GM12878 (cell line): ENCODE data around the gene HESX1.

Source experiments
- EGR1 ChIP-seq, 2 experiments: IDR thresholded peaks; 1 replicate in 1 of 2; 2 replicates in 1 of 2; pipeline ENCODE4 v1.6.1; 2011 to 2012; ENCODE audit warnings: low read depth in 2 of 2, low read length in 2 of 2, borderline replicate concordance in 1 of 2, mild to moderate bottlenecking in 1 of 2, moderate library complexity in 1 of 2
- EP300 ChIP-seq, 2 experiments: fragments of 150-350 bp in 1 of 2; IDR thresholded peaks; 2 replicates each; pipeline ENCODE4 v1.6.1; 2011 to 2012; ENCODE audit warnings: low read depth in 2 of 2, low read length in 2 of 2, borderline replicate concordance in 1 of 2, improper control_type of control experiment in 1 of 2, inconsistent platforms in 1 of 2; ENCODE audit not compliant: control insufficient read depth in 1 of 2
- EZH2 ChIP-seq: IDR thresholded peaks from 2 replicates; pipeline ENCODE4 v1.6.1; 2012; ENCODE audit warnings: low read depth, mild to moderate bottlenecking, control low read depth, inconsistent platforms, low read length, borderline replicate concordance; ENCODE audit not compliant: control insufficient read depth
- JUND ChIP-seq: IDR thresholded peaks from 2 replicates; pipeline ENCODE4 v1.6.1; 2012; ENCODE audit warnings: low read depth, mild to moderate bottlenecking, low read length, improper control_type of control experiment, moderate library complexity
- SRF ChIP-seq, 2 experiments: IDR thresholded peaks; 2 replicates each; pipeline ENCODE4 v1.6.1; 2011; ENCODE audit warnings: low read depth in 2 of 2, low read length in 2 of 2, mild to moderate bottlenecking in 1 of 2, moderate library complexity in 1 of 2
- TAF1 ChIP-seq: IDR thresholded peaks from 2 replicates; pipeline ENCODE4 v1.6.1; 2011; ENCODE audit warnings: mild to moderate bottlenecking, low read depth, low read length, borderline replicate concordance
- ZNF274 ChIP-seq: IDR thresholded peaks from one replicate; pipeline ENCODE4 v1.8.0; 2011; ENCODE audit not compliant: insufficient read length, insufficient read depth
- TF ChIP-seq, protein P1 (sequence below): IDR thresholded peaks from 2 replicates; pipeline ENCODE4 v1.6.1; 2011; ENCODE audit warnings: low read depth, low read length, improper control_type of control experiment, borderline replicate concordance
- TF ChIP-seq, protein P2 (sequence below), 3 experiments: IDR thresholded peaks in 2 of 3; conservative IDR thresholded peaks in 1 of 3; 2 replicates each; pipeline ENCODE4 v1.5.1; 2011; ENCODE audit warnings: low read depth in 3 of 3, low read length in 3 of 3, mild to moderate bottlenecking in 3 of 3, control low read depth in 2 of 3, moderate library complexity in 2 of 3, inconsistent platforms in 1 of 3, mixed read lengths in 1 of 3; ENCODE audit not compliant: control insufficient read depth in 2 of 3, insufficient read depth in 1 of 3; ENCODE audit errors: extremely low read depth in 1 of 3
- TF ChIP-seq, protein P3 (sequence below): fragments of 450-650 bp; IDR thresholded peaks from 2 replicates; pipeline ENCODE4 v1.6.1; 2016; ENCODE audit warnings: mild to moderate bottlenecking
- TF ChIP-seq, protein P4 (sequence below): fragments of 450-650 bp; IDR thresholded peaks from 2 replicates; pipeline ENCODE4 v1.6.1; 2017; ENCODE audit warnings: mild to moderate bottlenecking, moderate library complexity
- TF ChIP-seq, protein P5 (sequence below): IDR thresholded peaks from 2 replicates; pipeline ENCODE4 v1.6.1; 2011; ENCODE audit warnings: low read depth, mild to moderate bottlenecking, low read length, moderate library complexity, borderline replicate concordance; ENCODE audit errors: extremely low read depth

DNA sequence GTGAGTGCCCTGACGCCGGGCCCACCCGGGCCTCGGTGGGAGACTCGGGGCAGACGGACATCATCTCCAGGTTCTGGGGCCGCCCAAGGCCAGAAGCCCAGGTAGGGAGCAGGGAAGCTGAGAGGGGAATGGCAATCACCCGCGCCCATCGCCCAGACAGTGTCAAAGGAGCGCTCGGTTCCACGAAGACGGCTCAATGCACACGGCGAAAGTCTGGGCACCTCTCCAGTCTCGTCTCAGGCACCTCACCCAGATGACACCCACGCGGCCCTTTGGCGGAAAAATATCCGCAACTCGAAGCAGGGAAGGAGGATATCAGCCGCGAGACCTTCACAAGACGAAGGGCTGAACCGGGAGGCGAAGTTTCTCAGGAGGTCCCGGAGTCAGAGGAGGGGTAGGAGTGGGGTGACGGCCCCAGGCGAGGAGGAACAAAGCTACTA lies 35.5 kb downstream of the HESX1 start:
- TF ChIP-seq EGR1 (IDR thresholded peaks at IDR 0.05; ENCODE audit: borderline replicate concordance in 1 of 2, low read depth in 2 of 2, low read length in 2 of 2) (no peak), TAF1 (no peak), EP300 (IDR thresholded peaks at IDR 0.05; ENCODE audit: borderline replicate concordance in 1 of 2, control insufficient read depth in 1 of 2, low read depth in 2 of 2, low read length in 2 of 2) (no peak), JUND (no peak), ZNF274 (no peak), SRF (IDR thresholded peaks at IDR 0.05; ENCODE audit: low read depth in 2 of 2, low read length in 2 of 2) (no peak), EZH2 (no peak)
- TF ChIP-seq, protein P1, sequence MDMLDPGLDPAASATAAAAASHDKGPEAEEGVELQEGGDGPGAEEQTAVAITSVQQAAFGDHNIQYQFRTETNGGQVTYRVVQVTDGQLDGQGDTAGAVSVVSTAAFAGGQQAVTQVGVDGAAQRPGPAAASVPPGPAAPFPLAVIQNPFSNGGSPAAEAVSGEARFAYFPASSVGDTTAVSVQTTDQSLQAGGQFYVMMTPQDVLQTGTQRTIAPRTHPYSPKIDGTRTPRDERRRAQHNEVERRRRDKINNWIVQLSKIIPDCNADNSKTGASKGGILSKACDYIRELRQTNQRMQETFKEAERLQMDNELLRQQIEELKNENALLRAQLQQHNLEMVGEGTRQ = no peak
- TF ChIP-seq, protein P2, sequence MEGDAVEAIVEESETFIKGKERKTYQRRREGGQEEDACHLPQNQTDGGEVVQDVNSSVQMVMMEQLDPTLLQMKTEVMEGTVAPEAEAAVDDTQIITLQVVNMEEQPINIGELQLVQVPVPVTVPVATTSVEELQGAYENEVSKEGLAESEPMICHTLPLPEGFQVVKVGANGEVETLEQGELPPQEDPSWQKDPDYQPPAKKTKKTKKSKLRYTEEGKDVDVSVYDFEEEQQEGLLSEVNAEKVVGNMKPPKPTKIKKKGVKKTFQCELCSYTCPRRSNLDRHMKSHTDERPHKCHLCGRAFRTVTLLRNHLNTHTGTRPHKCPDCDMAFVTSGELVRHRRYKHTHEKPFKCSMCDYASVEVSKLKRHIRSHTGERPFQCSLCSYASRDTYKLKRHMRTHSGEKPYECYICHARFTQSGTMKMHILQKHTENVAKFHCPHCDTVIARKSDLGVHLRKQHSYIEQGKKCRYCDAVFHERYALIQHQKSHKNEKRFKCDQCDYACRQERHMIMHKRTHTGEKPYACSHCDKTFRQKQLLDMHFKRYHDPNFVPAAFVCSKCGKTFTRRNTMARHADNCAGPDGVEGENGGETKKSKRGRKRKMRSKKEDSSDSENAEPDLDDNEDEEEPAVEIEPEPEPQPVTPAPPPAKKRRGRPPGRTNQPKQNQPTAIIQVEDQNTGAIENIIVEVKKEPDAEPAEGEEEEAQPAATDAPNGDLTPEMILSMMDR (IDR thresholded peaks at IDR 0.05 in 2 of 3, conservative IDR thresholded peaks at IDR 0.05 in 1 of 3; ENCODE audit: control insufficient read depth in 2 of 3, extremely low read depth in 1 of 3, insufficient read depth in 1 of 3, low read depth in 3 of 3, low read length in 3 of 3) = no peak
- TF ChIP-seq, protein P3, sequence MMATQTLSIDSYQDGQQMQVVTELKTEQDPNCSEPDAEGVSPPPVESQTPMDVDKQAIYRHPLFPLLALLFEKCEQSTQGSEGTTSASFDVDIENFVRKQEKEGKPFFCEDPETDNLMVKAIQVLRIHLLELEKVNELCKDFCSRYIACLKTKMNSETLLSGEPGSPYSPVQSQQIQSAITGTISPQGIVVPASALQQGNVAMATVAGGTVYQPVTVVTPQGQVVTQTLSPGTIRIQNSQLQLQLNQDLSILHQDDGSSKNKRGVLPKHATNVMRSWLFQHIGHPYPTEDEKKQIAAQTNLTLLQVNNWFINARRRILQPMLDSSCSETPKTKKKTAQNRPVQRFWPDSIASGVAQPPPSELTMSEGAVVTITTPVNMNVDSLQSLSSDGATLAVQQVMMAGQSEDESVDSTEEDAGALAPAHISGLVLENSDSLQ = no peak
- TF ChIP-seq, protein P4, sequence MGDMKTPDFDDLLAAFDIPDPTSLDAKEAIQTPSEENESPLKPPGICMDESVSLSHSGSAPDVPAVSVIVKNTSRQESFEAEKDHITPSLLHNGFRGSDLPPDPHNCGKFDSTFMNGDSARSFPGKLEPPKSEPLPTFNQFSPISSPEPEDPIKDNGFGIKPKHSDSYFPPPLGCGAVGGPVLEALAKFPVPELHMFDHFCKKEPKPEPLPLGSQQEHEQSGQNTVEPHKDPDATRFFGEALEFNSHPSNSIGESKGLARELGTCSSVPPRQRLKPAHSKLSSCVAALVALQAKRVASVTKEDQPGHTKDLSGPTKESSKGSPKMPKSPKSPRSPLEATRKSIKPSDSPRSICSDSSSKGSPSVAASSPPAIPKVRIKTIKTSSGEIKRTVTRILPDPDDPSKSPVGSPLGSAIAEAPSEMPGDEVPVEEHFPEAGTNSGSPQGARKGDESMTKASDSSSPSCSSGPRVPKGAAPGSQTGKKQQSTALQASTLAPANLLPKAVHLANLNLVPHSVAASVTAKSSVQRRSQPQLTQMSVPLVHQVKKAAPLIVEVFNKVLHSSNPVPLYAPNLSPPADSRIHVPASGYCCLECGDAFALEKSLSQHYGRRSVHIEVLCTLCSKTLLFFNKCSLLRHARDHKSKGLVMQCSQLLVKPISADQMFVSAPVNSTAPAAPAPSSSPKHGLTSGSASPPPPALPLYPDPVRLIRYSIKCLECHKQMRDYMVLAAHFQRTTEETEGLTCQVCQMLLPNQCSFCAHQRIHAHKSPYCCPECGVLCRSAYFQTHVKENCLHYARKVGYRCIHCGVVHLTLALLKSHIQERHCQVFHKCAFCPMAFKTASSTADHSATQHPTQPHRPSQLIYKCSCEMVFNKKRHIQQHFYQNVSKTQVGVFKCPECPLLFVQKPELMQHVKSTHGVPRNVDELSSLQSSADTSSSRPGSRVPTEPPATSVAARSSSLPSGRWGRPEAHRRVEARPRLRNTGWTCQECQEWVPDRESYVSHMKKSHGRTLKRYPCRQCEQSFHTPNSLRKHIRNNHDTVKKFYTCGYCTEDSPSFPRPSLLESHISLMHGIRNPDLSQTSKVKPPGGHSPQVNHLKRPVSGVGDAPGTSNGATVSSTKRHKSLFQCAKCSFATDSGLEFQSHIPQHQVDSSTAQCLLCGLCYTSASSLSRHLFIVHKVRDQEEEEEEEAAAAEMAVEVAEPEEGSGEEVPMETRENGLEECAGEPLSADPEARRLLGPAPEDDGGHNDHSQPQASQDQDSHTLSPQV = no peak
- TF ChIP-seq, protein P5, sequence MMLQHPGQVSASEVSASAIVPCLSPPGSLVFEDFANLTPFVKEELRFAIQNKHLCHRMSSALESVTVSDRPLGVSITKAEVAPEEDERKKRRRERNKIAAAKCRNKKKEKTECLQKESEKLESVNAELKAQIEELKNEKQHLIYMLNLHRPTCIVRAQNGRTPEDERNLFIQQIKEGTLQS = no peak
